WI38 (cell line): ENCODE data around the gene HECW1.
A peak's percentile ranks its signal among the peaks of the same experiment; 100 is the strongest.

Experiments
- H3K4me3 ChIP-seq: 2 replicates; pipeline ENCODE4 v1.5.1; 2011; ENCODE audit warnings: low read depth, mild to moderate bottlenecking, control low read depth, low read length
- CTCF ChIP-seq: IDR thresholded peaks from 2 replicates; pipeline ENCODE4 v1.5.1; 2012; ENCODE audit warnings: low read depth, mild to moderate bottlenecking, control low read depth, low read length

Gene HECW1

GRCh38 chr7:43575506-43575905 is 463.1 kb downstream of the HECW1 start:
- no peak overlapping the region for H3K4me3 ChIP-seq
- no peak for TF ChIP-seq CTCF

- H3K4me3 ChIP-seq = no peak overlapping the region
- no peak for TF ChIP-seq CTCF
These were observed 463.8 kb downstream of the HECW1 start for GRCh38 chr7:43576241-43576640.

GRCh38 chr7:43577485-43577951 is 465.1 kb downstream of the HECW1 start:
- TF ChIP-seq CTCF = no peak
- no peak overlapping the region for H3K4me3 ChIP-seq

- TF ChIP-seq CTCF = peak; percentile 94
- peak within 1 kb of the TSS; percentile 90 for H3K4me3 ChIP-seq
These were observed 470.3 kb downstream of the HECW1 start, which contains the start of gene STK17A for GRCh38 chr7:43582503-43583423. STK17A (plus strand) TSS chr7:43583108; CDS start chr7:43583244, 136 bp downstream.

- 0 out of 2 replicates have a peak, but pooled peaks have one; percentile 16 for TF ChIP-seq CTCF
- peak overlapping the region; percentile 90 for H3K4me3 ChIP-seq
These were observed 471.2 kb downstream of the HECW1 start for GRCh38 chr7:43583424-43584194.

GRCh38 chr7:43584195-43584586 is 471.7 kb downstream of the HECW1 start:
- no peak for TF ChIP-seq CTCF
- peak overlapping the region; percentile 90 for H3K4me3 ChIP-seq

GRCh38 chr7:43584733-43585132 is 472.3 kb downstream of the HECW1 start:
- H3K4me3 ChIP-seq = peak overlapping the region; percentile 90
